CD14-positive monocyte (primary cell): ENCODE results near the gene ABCE1. TPM values are rescaled to one million over a fixed set of nuclear protein-coding genes. Genes with fewer than 3 reads are reported as not detected.
A peak's percentile ranks its signal among the peaks of the same experiment; 100 is the strongest.

Source experiments
- DNase-seq, 3 donors: peaks; one replicate each; pipeline ENCODE4 v3.0.0-alpha.2; 2011 to 2022
- H2AFZ ChIP-seq: 2 replicates; pipeline ENCODE4 v1.6.0; 2012; ENCODE audit warnings: mild to moderate bottlenecking, low read depth, low read length, inconsistent platforms; ENCODE audit not compliant: insufficient read depth, poor library complexity, severe bottlenecking
- H3K27ac ChIP-seq, 2 donors: 1 replicate in 1 of 2; 2 replicates in 1 of 2; pipeline ENCODE4 v1.5.1; 2012 to 2013; ENCODE audit warnings: low read length in 2 of 2, control low read depth in 1 of 2, inconsistent platforms in 1 of 2, low read depth in 1 of 2, mild to moderate bottlenecking in 1 of 2
- H3K27me3 ChIP-seq, 2 donors: one replicate each; pipeline versions ENCODE4 v1.6.0 to v1.6.1; 2011 to 2013; ENCODE audit warnings: low read length in 2 of 2; ENCODE audit not compliant: control insufficient read depth in 2 of 2, insufficient read depth in 2 of 2
- H3K36me3 ChIP-seq, 2 donors: replicated peaks in 1 of 2; 1 replicate in 1 of 2; 2 replicates in 1 of 2; pipeline versions ENCODE4 v1.5.1 to v1.6.1; 2012 to 2013; ENCODE audit warnings: low read length in 2 of 2, control low read depth in 1 of 2, inconsistent platforms in 1 of 2, mild to moderate bottlenecking in 1 of 2; ENCODE audit not compliant: insufficient read depth in 2 of 2, control insufficient read depth in 1 of 2
- H3K4me1 ChIP-seq, 2 donors: 1 replicate in 1 of 2; 2 replicates in 1 of 2; pipeline versions ENCODE4 v1.5.1 to v1.6.1; 2012 to 2013; ENCODE audit warnings: low read length in 2 of 2, control low read depth in 1 of 2, inconsistent platforms in 1 of 2, mild to moderate bottlenecking in 1 of 2, moderate library complexity in 1 of 2; ENCODE audit not compliant: insufficient read depth in 2 of 2, control insufficient read depth in 1 of 2
- H3K4me2 ChIP-seq: replicated peaks from 2 replicates; pipeline ENCODE3; 2012; ENCODE audit warnings: low read length, moderate library complexity, mild to moderate bottlenecking; ENCODE audit not compliant: poor library complexity, severe bottlenecking; ENCODE audit errors: extremely low read depth
- H3K4me3 ChIP-seq, 3 experiments: fragments of 200-600 bp in 1 of 3; sonication (generic) in 1 of 3; replicated peaks in 1 of 3; 1 replicate in 2 of 3; 2 replicates in 1 of 3; pipeline ENCODE4 v1.5.1; 2011 to 2013; ENCODE audit warnings: low read length in 3 of 3, mild to moderate bottlenecking in 3 of 3, control low read depth in 2 of 3, low read depth in 2 of 3, inconsistent platforms in 1 of 3, moderate library complexity in 1 of 3
- H3K79me2 ChIP-seq: 2 replicates; pipeline ENCODE4 v1.6.0; 2012; ENCODE audit warnings: mild to moderate bottlenecking, control low read depth, inconsistent platforms, low read length, moderate library complexity; ENCODE audit not compliant: insufficient read depth
- H3K9ac ChIP-seq: 2 replicates; pipeline ENCODE4 v1.6.0; 2017; ENCODE audit warnings: low read length, mild to moderate bottlenecking; ENCODE audit not compliant: insufficient read depth, poor library complexity, severe bottlenecking
- H3K9me3 ChIP-seq, 2 donors: replicated peaks in 1 of 2; 1 replicate in 1 of 2; 2 replicates in 1 of 2; pipeline versions ENCODE4 v1.5.1 to v1.6.1; 2012 to 2013; ENCODE audit warnings: low read length in 2 of 2, control low read depth in 1 of 2; ENCODE audit not compliant: control insufficient read depth in 1 of 2, insufficient read depth in 1 of 2
- H4K20me1 ChIP-seq: 2 replicates; pipeline ENCODE4 v1.6.0; 2012; ENCODE audit warnings: mild to moderate bottlenecking, low read length, control low read depth, moderate library complexity; ENCODE audit not compliant: insufficient read depth
- H3K27ac Mint-ChIP-seq, 7 donors: one replicate each; pipeline ENCODE4 v1.8.0; 2020; ENCODE audit warnings: mild to moderate bottlenecking in 7 of 7, mixed read lengths in 7 of 7, moderate library complexity in 6 of 7, inconsistent platforms in 2 of 7
- H3K27me3 Mint-ChIP-seq, 3 donors: one replicate each; pipeline ENCODE4 v1.8.0; 2021 to 2022; ENCODE audit warnings: low read depth in 3 of 3, mild to moderate bottlenecking in 3 of 3, mixed read lengths in 3 of 3, moderate library complexity in 3 of 3, inconsistent platforms in 1 of 3
- H3K36me3 Mint-ChIP-seq, 2 donors: one replicate each; pipeline ENCODE4 v1.8.0; 2020; ENCODE audit warnings: mixed read lengths in 2 of 2, inconsistent platforms in 1 of 2, mild to moderate bottlenecking in 1 of 2
- H3K4me1 Mint-ChIP-seq: one replicate; pipeline ENCODE4 v1.8.0; 2020; ENCODE audit warnings: mild to moderate bottlenecking, mixed read lengths
- H3K4me3 Mint-ChIP-seq, 2 donors: one replicate each; pipeline ENCODE4 v1.8.0; 2020; ENCODE audit warnings: mild to moderate bottlenecking in 2 of 2, mixed read lengths in 2 of 2, moderate library complexity in 1 of 2
- H3K9me3 Mint-ChIP-seq, 7 donors: one replicate each; pipeline ENCODE4 v1.8.0; 2020 to 2022; ENCODE audit warnings: mixed read lengths in 7 of 7, mild to moderate bottlenecking in 6 of 7, moderate library complexity in 6 of 7, inconsistent platforms in 2 of 7
- CTCF ChIP-seq: fragments of 200-600 bp; IDR thresholded peaks from one replicate; pipeline ENCODE4 v1.8.0; 2022; ENCODE audit warnings: antibody characterized with exemption, mild to moderate bottlenecking
- whole genome bisulfite sequencing: methylation state at CpG from one replicate; pipeline ENCODE4 v1.1.5; 2013; ENCODE audit warnings: missing lambda C conversion rate; ENCODE audit not compliant: insufficient coverage; 5-methylcytosine and 5-hydroxymethylcytosine counted together
- intact Hi-C, 2 donors: fragments of 100-400 bp; cut with micrococcal nuclease; formaldehyde crosslinking; loops; one replicate each; pipeline versions ENCODE4 v1.15.0 to v1.15.1; 2023
- polyA plus RNA-seq, 3 donors: library from polyadenylated mRNA; depleted of rRNA in 1 of 3; unstranded in 2 of 3; stranded (reverse) in 1 of 3; fragments of 300-500 nt in 2 of 3; fragments of >200 nt in 1 of 3; fragmentation: Illumina TruSeq in 2 of 3; gene quantifications; 1 replicate in 2 of 3; 2 replicates in 1 of 3; pipeline ENCODE4 v1.2.3, GENCODE V29; 2012 to 2021

The ABCE1 gene
- polyA plus RNA-seq, 3 donors: 22.1 to 25.0 (median 23.7) TPM

- H3K36me3 Mint-ChIP-seq: peaks cover 12 to 17% of the 10 kb centered on the region in 2 donors
- no peak overlapping the region for H3K4me3 Mint-ChIP-seq
- H3K4me1 Mint-ChIP-seq: peaks cover 3% of the 10 kb centered on the region
- intact Hi-C loops: no loop called here
- WGBS: no CpG with 5 or more reads among the region's 6 CpGs
- Histone ChIP-seq H3K9me3 (no peaks in the 10 kb centered on the region), H3K36me3 (peaks cover 0 to 18% of the 10 kb centered on the region in 2 donors), H3K27ac (no peak overlapping the region), H3K9ac (no peak overlapping the region), H3K4me1 (no peaks in the 10 kb centered on the region), H2AFZ (no peak overlapping the region), H3K4me2 (no peak overlapping the region), H3K4me3 (no peak overlapping the region), H4K20me1 (no peaks in the 10 kb centered on the region), H3K27me3 (no peaks in the 10 kb centered on the region), H3K79me2 (no peaks in the 10 kb centered on the region)
- DNase-seq: peak; percentile 16 to 42 (median 33)
- TF ChIP-seq CTCF: peak; percentile 74
- H3K9me3 Mint-ChIP-seq: no peaks in the 10 kb centered on the region
- peak overlapping the region in 2 of 7 donors; percentile 42 to 72 for H3K27ac Mint-ChIP-seq
- no peaks in the 10 kb centered on the region for H3K27me3 Mint-ChIP-seq
These were observed 36.7 kb upstream of the ABCE1 start for GRCh38 chr4:145061318-145061920.

GRCh38 chr4:145066063-145066501, 32.0 kb upstream of the ABCE1 start:
- Histone ChIP-seq H4K20me1 (no peaks in the 10 kb centered on the region), H3K27ac (no peak overlapping the region), H2AFZ (no peak overlapping the region), H3K4me1 (no peaks in the 10 kb centered on the region), H3K27me3 (no peaks in the 10 kb centered on the region), H3K36me3 (peaks cover 4 to 25% of the 10 kb centered on the region in 2 donors), H3K79me2 (no peaks in the 10 kb centered on the region), H3K4me3 (no peak overlapping the region), H3K9me3 (no peaks in the 10 kb centered on the region), H3K9ac (no peak overlapping the region), H3K4me2 (no peak overlapping the region)
- Mint-ChIP-seq H3K9me3 (no peaks in the 10 kb centered on the region), H3K36me3 (peaks cover 26% of the 10 kb centered on the region in 2 donors), H3K27me3 (no peaks in the 10 kb centered on the region), H3K27ac (no peak overlapping the region), H3K4me1 (no peaks in the 10 kb centered on the region), H3K4me3 (no peak overlapping the region)
- intact Hi-C loops: no loop called here
- TF ChIP-seq CTCF: no peak
- no peak for DNase-seq
- WGBS: no CpG with 5 or more reads among the region's 2 CpGs
